Stimulated activated memory B cell treated with anti-CD40 and anti-IgM and Interleukin-4, amounts not matched to agents 10 μg/mL and 1 μg/mL and 100 μg/mL, for 72 hours (primary cell): ENCODE measurements around the gene NECTIN1.

ENCODE experiments used
- ATAC-seq: fragments of 150-1000 bp; cut with Tn5 transposase; 2 replicates; pipeline ENCODE4 v1.10.0; 2021
- H3K27ac Mint-ChIP-seq: one replicate; pipeline ENCODE4 v1.8.0; 2022; ENCODE audit warnings: mild to moderate bottlenecking, mixed read lengths
- H3K27me3 Mint-ChIP-seq: one replicate; pipeline ENCODE4 v1.8.0; 2022; ENCODE audit warnings: mixed read lengths
- H3K36me3 Mint-ChIP-seq: one replicate; pipeline ENCODE4 v1.8.0; 2022; ENCODE audit warnings: mixed read lengths
- H3K4me1 Mint-ChIP-seq: one replicate; pipeline ENCODE4 v1.8.0; 2022; ENCODE audit warnings: mixed read lengths
- H3K4me3 Mint-ChIP-seq: one replicate; pipeline ENCODE4 v1.8.0; 2022; ENCODE audit warnings: mild to moderate bottlenecking, moderate library complexity, mixed read lengths
- H3K9me3 Mint-ChIP-seq: one replicate; pipeline ENCODE4 v1.8.0; 2022; ENCODE audit warnings: mixed read lengths

NECTIN1 gene

GRCh38 chr11:119726585-119727522 is 2.1 kb downstream of the NECTIN1 start:
- H3K9me3 Mint-ChIP-seq, result no peaks in the 10 kb centered on the region
- no peaks in the 10 kb centered on the region for H3K36me3 Mint-ChIP-seq
- H3K4me1 Mint-ChIP-seq, result peaks cover 46% of the 10 kb centered on the region
- no peak for ATAC-seq
- peak overlapping the region; percentile 3 for H3K4me3 Mint-ChIP-seq
- H3K27ac Mint-ChIP-seq, result no peak overlapping the region
- peaks cover 47% of the 10 kb centered on the region for H3K27me3 Mint-ChIP-seq

GRCh38 chr11:119726150-119726553 is 2.8 kb downstream of the NECTIN1 start:
- Mint-ChIP-seq H3K4me1 (peaks cover 50% of the 10 kb centered on the region), H3K9me3 (no peaks in the 10 kb centered on the region), H3K27ac (no peak overlapping the region), H3K27me3 (peaks cover 46% of the 10 kb centered on the region), H3K4me3 (no peak overlapping the region), H3K36me3 (no peaks in the 10 kb centered on the region)
- ATAC-seq, result no peak

GRCh38 chr11:119724956-119725355 is 4.0 kb downstream of the NECTIN1 start:
- H3K27me3 Mint-ChIP-seq, result peaks cover 40% of the 10 kb centered on the region
- ATAC-seq, result no peak
- no peaks in the 10 kb centered on the region for H3K36me3 Mint-ChIP-seq

GRCh38 chr11:119723952-119724325 is 5.1 kb downstream of the NECTIN1 start:
- H3K27ac Mint-ChIP-seq, result no peak overlapping the region
- H3K4me3 Mint-ChIP-seq, result no peak overlapping the region
- H3K36me3 Mint-ChIP-seq, result no peaks in the 10 kb centered on the region
- peaks cover 43% of the 10 kb centered on the region for H3K27me3 Mint-ChIP-seq
- no peaks in the 10 kb centered on the region for H3K9me3 Mint-ChIP-seq
- no peak for ATAC-seq
- H3K4me1 Mint-ChIP-seq, result peaks cover 39% of the 10 kb centered on the region

More at GRCh38 chr11:119724956-119725355, 4.0 kb downstream of the NECTIN1 start:
- H3K9me3 Mint-ChIP-seq, result no peaks in the 10 kb centered on the region
- no peak overlapping the region for H3K4me3 Mint-ChIP-seq
- peaks cover 46% of the 10 kb centered on the region for H3K4me1 Mint-ChIP-seq
- no peak overlapping the region for H3K27ac Mint-ChIP-seq

GRCh38 chr11:119723243-119723951 is 5.6 kb downstream of the NECTIN1 start:
- Mint-ChIP-seq H3K27me3 (peaks cover 43% of the 10 kb centered on the region), H3K9me3 (no peaks in the 10 kb centered on the region)
- no peak for ATAC-seq

GRCh38 chr11:119722281-119722794 is 6.7 kb downstream of the NECTIN1 start:
- Mint-ChIP-seq H3K4me1 (peaks cover 30% of the 10 kb centered on the region), H3K9me3 (no peaks in the 10 kb centered on the region), H3K27me3 (peaks cover 42% of the 10 kb centered on the region), H3K27ac (no peak overlapping the region), H3K4me3 (no peak overlapping the region), H3K36me3 (no peaks in the 10 kb centered on the region)
- no peak for ATAC-seq

More at GRCh38 chr11:119723243-119723951, 5.6 kb downstream of the NECTIN1 start:
- no peak overlapping the region for H3K27ac Mint-ChIP-seq
- no peak overlapping the region for H3K4me3 Mint-ChIP-seq
- H3K36me3 Mint-ChIP-seq, result no peaks in the 10 kb centered on the region
- peaks cover 38% of the 10 kb centered on the region for H3K4me1 Mint-ChIP-seq

GRCh38 chr11:119721129-119722120 is 7.6 kb downstream of the NECTIN1 start:
- no peaks in the 10 kb centered on the region for H3K36me3 Mint-ChIP-seq
- H3K27ac Mint-ChIP-seq, result no peak overlapping the region
- H3K4me1 Mint-ChIP-seq, result peaks cover 21% of the 10 kb centered on the region
- peaks cover 40% of the 10 kb centered on the region for H3K27me3 Mint-ChIP-seq
- ATAC-seq, result no peak
- H3K4me3 Mint-ChIP-seq, result no peak overlapping the region
- no peaks in the 10 kb centered on the region for H3K9me3 Mint-ChIP-seq

- H3K9me3 Mint-ChIP-seq, result no peaks in the 10 kb centered on the region
- H3K4me1 Mint-ChIP-seq, result peaks cover 11% of the 10 kb centered on the region
- H3K36me3 Mint-ChIP-seq, result no peaks in the 10 kb centered on the region
- H3K4me3 Mint-ChIP-seq, result no peak overlapping the region
- peaks cover 35% of the 10 kb centered on the region for H3K27me3 Mint-ChIP-seq
- no peak overlapping the region for H3K27ac Mint-ChIP-seq
- ATAC-seq, result no peak
Measured at GRCh38 chr11:119720311-119720913, 8.6 kb downstream of the NECTIN1 start.

- no peaks in the 10 kb centered on the region for H3K36me3 Mint-ChIP-seq
- ATAC-seq, result no peak
- no peak overlapping the region for H3K4me3 Mint-ChIP-seq
Measured at GRCh38 chr11:119717839-119718534, 11.0 kb downstream of the NECTIN1 start.

GRCh38 chr11:119716582-119717498 is 12.2 kb downstream of the NECTIN1 start:
- no peak overlapping the region for H3K27ac Mint-ChIP-seq
- no peaks in the 10 kb centered on the region for H3K36me3 Mint-ChIP-seq
- ATAC-seq, result no peak
- peaks cover 26% of the 10 kb centered on the region for H3K27me3 Mint-ChIP-seq
- no peaks in the 10 kb centered on the region for H3K9me3 Mint-ChIP-seq
- no peak overlapping the region for H3K4me3 Mint-ChIP-seq
- H3K4me1 Mint-ChIP-seq, result peaks cover 4% of the 10 kb centered on the region

More at GRCh38 chr11:119717839-119718534, 11.0 kb downstream of the NECTIN1 start:
- Mint-ChIP-seq H3K4me1 (peaks cover 11% of the 10 kb centered on the region), H3K27me3 (peaks cover 35% of the 10 kb centered on the region), H3K9me3 (no peaks in the 10 kb centered on the region), H3K27ac (no peak overlapping the region)

GRCh38 chr11:119714590-119714989 is 14.4 kb downstream of the NECTIN1 start:
- H3K4me3 Mint-ChIP-seq, result no peak overlapping the region
- H3K36me3 Mint-ChIP-seq, result no peaks in the 10 kb centered on the region
- no peak overlapping the region for H3K27ac Mint-ChIP-seq
- no peaks in the 10 kb centered on the region for H3K9me3 Mint-ChIP-seq
- ATAC-seq, result no peak
- no peaks in the 10 kb centered on the region for H3K4me1 Mint-ChIP-seq
- H3K27me3 Mint-ChIP-seq, result peaks cover 17% of the 10 kb centered on the region

- H3K4me3 Mint-ChIP-seq, result no peak overlapping the region
- H3K9me3 Mint-ChIP-seq, result no peaks in the 10 kb centered on the region
- H3K27me3 Mint-ChIP-seq, result peaks cover 14% of the 10 kb centered on the region
- H3K4me1 Mint-ChIP-seq, result no peaks in the 10 kb centered on the region
- no peak for ATAC-seq
- H3K36me3 Mint-ChIP-seq, result no peaks in the 10 kb centered on the region
- H3K27ac Mint-ChIP-seq, result no peak overlapping the region
Measured at GRCh38 chr11:119714189-119714588, 14.8 kb downstream of the NECTIN1 start.
